HAP-1 (cell line): Measurements from ENCODE around the gene AMOTL2.

Experiments
- DNase-seq, 2 experiments: peaks; one replicate each; pipeline ENCODE4 v3.0.0-alpha.2; 2016 to 2020; ENCODE audit warnings: low spot score in 2 of 2
- H3K27me3 ChIP-seq: fragments of 250-450 bp; sonication (Bioruptor Pico); 2 replicates; pipeline ENCODE4 v1.5.1; 2020; ENCODE audit warnings: low read depth, mild to moderate bottlenecking, moderate library complexity
- H3K36me3 ChIP-seq: fragments of 250-450 bp; sonication (Bioruptor Pico); replicated peaks from 2 replicates; pipeline ENCODE4 v1.5.1; 2020; ENCODE audit warnings: mild to moderate bottlenecking
- H3K4me1 ChIP-seq: fragments of 250-450 bp; sonication (Bioruptor Pico); 2 replicates; pipeline ENCODE4 v1.5.1; 2020; ENCODE audit warnings: mild to moderate bottlenecking
- H3K4me3 ChIP-seq: fragments of 250-450 bp; sonication (Bioruptor Pico); 2 replicates; pipeline ENCODE4 v1.5.1; 2020; ENCODE audit warnings: mild to moderate bottlenecking, moderate library complexity
- H3K9me3 ChIP-seq: fragments of 250-450 bp; sonication (Bioruptor Pico); 2 replicates; pipeline ENCODE4 v1.5.1; 2020; ENCODE audit warnings: mild to moderate bottlenecking, moderate library complexity
- in situ Hi-C: fragments of 300-500 bp; cut with MboI; formaldehyde crosslinking; loops from 3 replicates; pipeline ENCODE4 v1.14.3; 2020; ENCODE audit warnings: low sequenced_read_pairs, inconsistent platforms, mixed read lengths

The AMOTL2 gene

GRCh38 chr3:134366928-134367811, 7.1 kb downstream of the AMOTL2 start:
- DNase-seq, result no peak
- peaks cover 21% of the 10 kb centered on the region for H3K4me1 ChIP-seq

GRCh38 chr3:134366221-134366927, 7.9 kb downstream of the AMOTL2 start:
- Histone ChIP-seq H3K4me1 (peaks cover 16% of the 10 kb centered on the region), H3K9me3 (no peaks in the 10 kb centered on the region), H3K36me3 (peaks cover 94% of the 10 kb centered on the region), H3K27me3 (no peaks in the 10 kb centered on the region), H3K4me3 (no peak overlapping the region)
- in situ Hi-C loops, result no loop called here
- no peak for DNase-seq

More at GRCh38 chr3:134366928-134367811, 7.1 kb downstream of the AMOTL2 start:
- no peaks in the 10 kb centered on the region for H3K9me3 ChIP-seq
- H3K4me3 ChIP-seq, result no peak overlapping the region
- in situ Hi-C loops, result no loop called here
- no peaks in the 10 kb centered on the region for H3K27me3 ChIP-seq
- peaks cover 94% of the 10 kb centered on the region for H3K36me3 ChIP-seq

GRCh38 chr3:134365766-134366065, 8.5 kb downstream of the AMOTL2 start:
- Histone ChIP-seq H3K4me1 (peaks cover 16% of the 10 kb centered on the region), H3K9me3 (no peaks in the 10 kb centered on the region), H3K36me3 (peaks cover 94% of the 10 kb centered on the region), H3K27me3 (no peaks in the 10 kb centered on the region), H3K4me3 (no peak overlapping the region)
- no peak for DNase-seq
- in situ Hi-C loops, result no loop called here

- peaks cover 94% of the 10 kb centered on the region for H3K36me3 ChIP-seq
- H3K9me3 ChIP-seq, result no peaks in the 10 kb centered on the region
- H3K4me3 ChIP-seq, result no peak overlapping the region
- H3K27me3 ChIP-seq, result no peaks in the 10 kb centered on the region
- DNase-seq, result no peak
- in situ Hi-C loops, result no loop called here
- peaks cover 16% of the 10 kb centered on the region for H3K4me1 ChIP-seq
These were observed 9.1 kb downstream of the AMOTL2 start for GRCh38 chr3:134364936-134365765.

- in situ Hi-C loops, result no loop called here
- H3K36me3 ChIP-seq, result peaks cover 94% of the 10 kb centered on the region
- DNase-seq, result peak; percentile 65 to 89
These were observed 9.9 kb downstream of the AMOTL2 start for GRCh38 chr3:134364061-134364935.

GRCh38 chr3:134363381-134363755, 10.9 kb downstream of the AMOTL2 start:
- Histone ChIP-seq H3K27me3 (no peaks in the 10 kb centered on the region), H3K9me3 (no peaks in the 10 kb centered on the region), H3K4me3 (no peak overlapping the region), H3K36me3 (peaks cover 94% of the 10 kb centered on the region), H3K4me1 (peaks cover 25% of the 10 kb centered on the region)
- no peak for DNase-seq
- in situ Hi-C loops, result no loop called here

More at GRCh38 chr3:134364061-134364935, 9.9 kb downstream of the AMOTL2 start:
- Histone ChIP-seq H3K4me1 (peaks cover 18% of the 10 kb centered on the region), H3K9me3 (no peaks in the 10 kb centered on the region), H3K4me3 (0 out of 2 replicates have a peak overlapping the region, but pooled peaks have one; percentile 3), H3K27me3 (no peaks in the 10 kb centered on the region)

GRCh38 chr3:134362670-134363380, 11.4 kb downstream of the AMOTL2 start:
- Histone ChIP-seq H3K27me3 (no peaks in the 10 kb centered on the region), H3K9me3 (no peaks in the 10 kb centered on the region), H3K4me3 (no peak overlapping the region), H3K36me3 (peaks cover 91% of the 10 kb centered on the region), H3K4me1 (peaks cover 29% of the 10 kb centered on the region)
- DNase-seq, result no peak
- in situ Hi-C loops, result no loop called here

- DNase-seq, result no peak
These were observed 12.0 kb downstream of the AMOTL2 start for GRCh38 chr3:134362221-134362620.

GRCh38 chr3:134361162-134361835, 12.9 kb downstream of the AMOTL2 start:
- Histone ChIP-seq H3K9me3 (no peaks in the 10 kb centered on the region), H3K4me1 (peaks cover 39% of the 10 kb centered on the region), H3K27me3 (no peaks in the 10 kb centered on the region), H3K36me3 (peaks cover 91% of the 10 kb centered on the region), H3K4me3 (no peak overlapping the region)
- no peak for DNase-seq
- in situ Hi-C loops, result no loop called here

More at GRCh38 chr3:134362221-134362620, 12.0 kb downstream of the AMOTL2 start:
- Histone ChIP-seq H3K4me3 (no peak overlapping the region), H3K36me3 (peaks cover 91% of the 10 kb centered on the region), H3K4me1 (peaks cover 35% of the 10 kb centered on the region), H3K9me3 (no peaks in the 10 kb centered on the region), H3K27me3 (no peaks in the 10 kb centered on the region)
- in situ Hi-C loops, result no loop called here

- Histone ChIP-seq H3K27me3 (no peaks in the 10 kb centered on the region), H3K4me3 (no peak overlapping the region), H3K36me3 (peaks cover 91% of the 10 kb centered on the region), H3K4me1 (peaks cover 37% of the 10 kb centered on the region), H3K9me3 (no peaks in the 10 kb centered on the region)
- in situ Hi-C loops, result no loop called here
- DNase-seq, result no peak
These were observed 14.2 kb downstream of the AMOTL2 start for GRCh38 chr3:134360046-134360445.

- DNase-seq, result no peak
- in situ Hi-C loops, result no loop called here
- peaks cover 93% of the 10 kb centered on the region for H3K36me3 ChIP-seq
- H3K9me3 ChIP-seq, result no peaks in the 10 kb centered on the region
- peaks cover 30% of the 10 kb centered on the region for H3K4me1 ChIP-seq
- H3K4me3 ChIP-seq, result no peak overlapping the region
- H3K27me3 ChIP-seq, result no peaks in the 10 kb centered on the region
These were observed 14.9 kb downstream of the AMOTL2 start for GRCh38 chr3:134359121-134360010.
